Dermis blood vessel endothelial cell (primary cell): ENCODE data around the gene OR2T3. TPM values are rescaled to one million over a fixed set of nuclear protein-coding genes. Genes with fewer than 3 reads are reported as not detected.
"Not testable (repeated sequence)": the region's sequence is repeated elsewhere in the genome, so short reads cannot be mapped to it uniquely, and the experiment has no call there.

Experiments used
- DNase-seq: peaks from one replicate; pipeline ENCODE4 v3.0.0; 2010
- total RNA-seq: library from RNA; depleted of rRNA; stranded (reverse); fragments of >200 nt; gene quantifications from 2 replicates; pipeline ENCODE4 v1.2.3, GENCODE V29; 2014

Gene OR2T3
- total RNA-seq, 1 donor from 2014 or later: not detected

DNA sequence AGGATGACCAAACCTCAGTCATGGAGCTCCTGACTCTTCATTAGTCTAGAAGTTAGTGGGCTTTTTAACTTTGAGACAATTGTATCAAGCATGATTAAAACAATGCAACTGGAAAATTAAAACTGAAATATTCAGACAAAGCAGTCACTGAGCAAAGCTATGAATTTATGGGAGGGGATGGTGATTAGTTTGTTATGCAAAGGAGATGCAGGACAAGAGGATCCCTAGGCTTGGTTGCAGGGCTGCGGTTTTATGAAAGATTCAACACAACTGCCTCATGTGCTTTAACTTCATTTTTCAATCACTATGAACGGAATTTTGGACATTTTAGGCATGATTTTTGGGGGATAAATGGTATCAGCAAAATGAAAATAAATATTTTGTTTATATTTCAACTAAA, 1.0 kb upstream of the OR2T3 start:
- not testable (repeated sequence) for DNase-seq

GRCh38 chr1:248475660-248476059, 2.5 kb downstream of the OR2T3 start:
- DNase-seq: not testable (repeated sequence)

- not testable (repeated sequence) for DNase-seq
Measured at GRCh38 chr1:248481686-248482579, 8.8 kb downstream of the OR2T3 start.

DNA sequence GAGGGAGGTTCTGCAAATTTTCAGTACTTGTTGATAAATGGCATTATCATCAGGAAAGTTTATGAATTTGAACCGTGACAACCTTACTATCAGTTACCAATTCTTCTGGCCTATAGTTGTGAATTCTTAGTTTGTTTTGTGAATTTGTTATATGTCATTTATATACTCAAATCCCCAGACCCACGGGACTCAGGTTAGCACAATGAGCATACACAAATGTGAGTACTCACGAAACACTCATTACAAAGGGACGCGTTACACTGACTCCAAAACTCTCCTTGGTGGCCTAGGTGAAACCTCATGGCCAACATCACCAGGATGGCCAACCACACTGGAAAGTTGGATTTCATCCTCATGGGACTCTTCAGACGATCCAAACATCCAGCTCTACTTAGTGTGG, 15.1 kb downstream of the OR2T3 start, which contains the start of gene OR2T5:
TSS of gene OR2T5 (plus strand) at position 301 of the 400 bp plus-strand sequence. CDS start at position 301, 0 bp downstream.
- not testable (repeated sequence) for DNase-seq

GRCh38 chr1:248496661-248497060, 23.5 kb downstream of the OR2T3 start:
- DNase-seq: not testable (repeated sequence)

DNA sequence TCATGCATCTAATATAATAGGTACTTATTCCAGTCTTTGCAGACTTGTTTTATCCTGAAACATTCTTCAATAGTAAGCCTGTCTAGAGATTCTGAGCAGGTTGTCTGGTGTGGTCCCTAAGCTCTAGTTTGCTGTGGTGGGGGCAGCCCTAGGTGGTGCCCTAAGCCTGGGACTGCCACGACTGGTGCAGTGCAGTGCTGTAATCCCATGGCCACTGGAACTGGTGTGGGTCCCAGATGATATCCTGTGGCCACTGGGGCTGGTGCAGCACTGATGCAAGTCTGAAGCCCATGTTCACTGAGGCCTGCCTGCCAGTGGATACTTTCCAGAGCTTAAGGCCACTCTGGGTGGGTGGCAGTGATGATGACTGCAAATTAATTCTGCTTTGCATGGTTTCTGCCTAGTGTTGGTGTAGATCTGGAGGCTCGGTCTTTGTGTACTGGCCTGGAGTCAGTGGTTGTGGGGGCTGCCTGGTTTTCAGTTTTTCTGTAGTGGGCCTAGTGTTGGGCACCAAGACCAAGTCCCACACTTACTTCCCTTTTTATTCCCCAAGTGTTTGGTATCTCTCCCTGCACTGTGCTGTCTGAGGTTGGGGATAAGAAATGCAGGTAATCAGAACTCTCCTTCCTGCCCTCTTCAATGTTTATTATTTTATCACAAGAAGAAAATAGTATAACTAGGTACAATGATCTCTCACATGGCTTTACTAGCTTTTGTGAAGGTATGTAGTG, 27.3 kb downstream of the OR2T3 start:
- not testable (repeated sequence) for DNase-seq

- DNase-seq: not testable (repeated sequence)
Measured at GRCh38 chr1:248507773-248508172, 34.6 kb downstream of the OR2T3 start, which contains the start of gene OR2G6. Gene OR2G6 (plus strand): TSS chr1:248508073. CDS start chr1:248521647, 13,574 bp downstream.

DNA sequence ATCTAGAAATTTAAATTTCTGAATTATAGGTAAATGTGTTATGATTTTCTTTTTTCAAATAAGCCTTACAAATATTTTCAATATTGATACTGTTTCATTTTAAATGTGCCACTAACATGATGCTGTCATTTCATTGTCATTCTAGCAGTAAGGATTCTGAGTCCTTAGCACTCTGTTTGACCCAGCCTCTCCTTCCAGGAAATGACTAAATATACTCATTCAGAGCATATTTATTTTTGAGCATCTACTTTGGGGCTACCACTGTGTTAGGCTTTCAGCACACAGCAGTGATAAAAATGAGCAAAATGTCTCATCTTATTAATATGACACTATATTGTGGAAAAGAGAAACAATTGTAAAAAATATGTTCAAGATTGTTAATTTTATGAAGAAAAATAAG, 37.1 kb downstream of the OR2T3 start:
- DNase-seq: not testable (repeated sequence)

DNA sequence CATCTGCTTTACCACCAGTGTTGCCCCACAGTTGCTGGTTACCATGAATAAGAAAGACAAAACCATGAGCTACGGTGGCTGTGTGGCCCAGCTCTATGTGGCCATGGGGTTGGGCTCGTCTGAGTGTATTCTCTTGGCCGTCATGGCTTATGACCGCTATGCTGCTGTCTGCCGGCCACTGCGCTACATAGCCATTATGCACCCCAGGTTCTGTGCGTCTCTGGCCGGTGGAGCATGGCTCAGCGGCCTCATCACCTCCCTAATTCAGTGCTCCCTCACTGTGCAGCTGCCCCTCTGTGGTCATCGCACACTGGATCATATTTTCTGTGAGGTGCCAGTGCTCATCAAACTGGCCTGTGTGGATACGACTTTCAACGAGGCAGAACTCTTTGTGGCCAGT, 48.7 kb downstream of the OR2T3 start:
- no peak for DNase-seq

Other genes with a start within 250 kb of the OR2T3 start
- gene OR2M4, start 241.9 kb upstream of the OR2T3 start, total RNA-seq: not detected in 2 replicates
- not detected in 2 replicates for gene OR2T33, start 195.4 kb upstream of the OR2T3 start, total RNA-seq
- gene OR2T12, start 169.9 kb upstream of the OR2T3 start, total RNA-seq: not detected in 2 replicates
- not detected in 2 replicates for gene OR2M7, start 148.8 kb upstream of the OR2T3 start, total RNA-seq
- gene OR14C36, start 124.6 kb upstream of the OR2T3 start, total RNA-seq: not detected in 2 replicates
- gene OR2T4, start 111.7 kb upstream of the OR2T3 start, total RNA-seq: not detected in 2 replicates
- gene OR2T6, start 97.6 kb upstream of the OR2T3 start, total RNA-seq: not detected in 2 replicates
- not detected in 2 replicates for gene OR2T1, start 70.3 kb upstream of the OR2T3 start, total RNA-seq
- gene OR2T2, start 27.7 kb upstream of the OR2T3 start, total RNA-seq: not detected in 2 replicates
- not detected in 2 replicates for gene OR2T5, start 15.2 kb downstream of the OR2T3 start, total RNA-seq
- not detected in 2 replicates for gene OR2G6, start 34.7 kb downstream of the OR2T3 start, total RNA-seq
- not detected in 2 replicates for gene OR2T29, start 89.4 kb downstream of the OR2T3 start, total RNA-seq
- not detected in 2 replicates for gene OR2T34, start 101.4 kb downstream of the OR2T3 start, total RNA-seq
- gene OR2T10, start 124.3 kb downstream of the OR2T3 start, total RNA-seq: not detected in 2 replicates
- not detected in 2 replicates for gene OR2T11, start 161.7 kb downstream of the OR2T3 start, total RNA-seq
- not detected in 2 replicates for gene OR2T35, start 171.9 kb downstream of the OR2T3 start, total RNA-seq
- gene OR2T27, start 182.2 kb downstream of the OR2T3 start, total RNA-seq: not detected in 2 replicates
- gene OR14I1, start 229.4 kb downstream of the OR2T3 start, total RNA-seq: not detected in 2 replicates